ENCODE data around the gene SHQ1.
"Not testable (repeated sequence)": the region's sequence is repeated elsewhere in the genome, so short reads cannot be mapped to it uniquely, and the experiment has no call there.

The SHQ1 gene

DNA sequence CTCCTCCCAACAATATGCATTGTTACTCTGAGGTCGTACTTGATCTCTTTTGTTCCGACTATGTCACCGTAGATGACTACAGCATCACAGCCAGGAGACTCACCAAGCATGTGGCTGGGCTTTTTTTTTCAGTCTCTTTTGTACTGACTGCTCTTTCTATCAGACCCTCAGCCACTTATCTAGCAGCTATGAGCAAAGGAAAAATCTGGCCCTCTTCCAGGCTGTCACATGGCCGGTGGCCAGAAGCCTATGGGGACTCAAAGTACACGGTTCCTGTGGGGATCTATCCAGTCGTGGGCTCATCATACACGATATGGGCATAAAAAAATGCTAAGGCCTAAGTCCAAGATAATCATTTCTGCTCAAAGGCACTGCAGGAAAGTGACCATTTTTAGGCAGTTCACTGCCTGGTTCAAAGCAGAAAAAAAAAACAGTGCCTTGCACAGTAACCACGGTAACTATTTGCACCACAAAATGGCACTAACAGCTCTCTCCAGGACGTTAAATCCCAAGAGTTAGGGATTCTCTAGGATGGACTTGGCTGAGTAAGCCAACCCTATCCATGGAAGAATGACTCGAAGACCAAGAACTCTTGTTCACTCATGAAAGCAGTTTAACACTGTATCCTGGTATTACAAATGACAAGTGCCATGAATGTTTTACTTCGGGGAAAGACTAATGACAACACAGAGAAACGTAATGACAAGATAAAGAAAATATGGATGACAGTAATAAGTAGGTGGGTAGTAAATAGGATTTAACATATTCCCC is 50.3 kb downstream of the SHQ1 start:
- DNase-seq, result no peak

DNA sequence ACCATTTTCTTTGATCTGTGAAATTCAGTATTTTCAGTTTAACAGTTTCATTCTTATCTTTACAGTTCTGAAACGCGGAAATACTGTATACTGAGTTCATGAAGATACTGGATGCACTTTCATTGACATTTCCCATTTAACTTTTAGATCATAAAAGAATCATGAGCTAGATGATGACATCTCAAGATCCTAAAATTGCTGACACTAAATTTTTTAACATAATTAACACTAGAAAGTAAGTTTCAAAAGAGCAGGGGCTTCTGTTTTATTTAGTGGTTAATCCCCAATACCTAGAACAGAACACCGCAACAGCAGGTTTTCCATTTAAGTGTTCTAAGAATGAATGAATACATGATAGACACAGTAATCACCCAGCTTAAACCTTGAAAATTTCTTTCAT is 54.2 kb downstream of the SHQ1 start:
- DNase-seq, result no peak

DNA sequence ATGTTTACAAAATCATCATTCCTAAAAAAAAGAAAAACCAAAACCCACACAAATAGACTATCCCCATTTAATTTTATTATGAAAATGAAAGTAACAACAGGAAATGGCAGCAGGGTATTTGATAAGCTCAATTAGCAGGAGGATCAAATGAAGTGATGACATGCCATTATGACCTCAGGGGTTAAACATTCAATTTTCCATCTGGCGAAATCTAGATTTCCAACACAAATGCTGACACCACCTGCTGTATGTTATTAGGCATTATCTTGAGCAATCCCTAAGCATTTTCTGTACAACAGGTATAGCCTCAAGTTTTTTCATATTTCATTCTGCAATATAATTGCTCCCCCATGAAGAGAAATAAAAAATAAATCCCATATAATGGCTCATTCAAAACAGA is 57.1 kb downstream of the SHQ1 start:
- DNase-seq, result no peak

DNA sequence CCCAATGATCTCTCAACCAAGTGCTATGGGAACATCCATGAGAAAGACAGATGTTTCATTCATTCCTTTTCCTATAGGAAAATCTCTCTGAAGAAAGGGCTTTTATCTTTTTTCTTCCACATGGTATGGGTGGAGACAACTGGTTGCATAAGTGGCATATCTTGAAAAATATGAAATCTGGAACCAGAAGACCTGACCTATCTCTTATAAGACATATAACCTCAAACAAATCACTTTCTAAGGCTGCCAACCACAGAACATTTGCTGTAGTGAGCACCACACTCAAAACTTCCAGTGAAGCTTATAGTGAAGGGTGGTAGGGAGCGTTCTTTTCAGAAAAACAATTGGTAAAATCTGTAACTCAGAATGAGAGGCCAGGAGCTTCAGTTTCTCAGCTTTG is 58.5 kb downstream of the SHQ1 start:
- no peak for DNase-seq

DNA sequence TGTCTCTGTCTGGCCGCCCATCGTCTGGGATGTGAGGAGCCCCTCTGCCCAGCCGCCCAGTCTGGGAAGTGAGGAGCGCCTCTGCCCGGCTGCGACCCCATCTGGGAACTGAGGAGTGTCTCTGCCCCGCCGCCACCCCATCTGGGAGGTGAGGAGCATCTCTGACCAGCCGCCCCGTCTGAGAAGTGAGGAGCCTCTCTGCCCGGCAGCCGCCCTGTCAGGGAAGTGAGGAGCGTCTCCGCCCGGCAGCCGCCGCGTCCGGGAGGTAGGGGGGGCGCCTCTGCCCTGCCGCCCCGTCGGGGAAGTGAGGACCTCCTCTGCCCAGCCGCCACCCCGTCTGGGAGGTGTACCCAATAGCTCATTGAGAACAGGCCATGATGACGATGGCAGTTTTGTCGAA is 60.0 kb downstream of the SHQ1 start:
- DNase-seq, result not testable (repeated sequence)

DNA sequence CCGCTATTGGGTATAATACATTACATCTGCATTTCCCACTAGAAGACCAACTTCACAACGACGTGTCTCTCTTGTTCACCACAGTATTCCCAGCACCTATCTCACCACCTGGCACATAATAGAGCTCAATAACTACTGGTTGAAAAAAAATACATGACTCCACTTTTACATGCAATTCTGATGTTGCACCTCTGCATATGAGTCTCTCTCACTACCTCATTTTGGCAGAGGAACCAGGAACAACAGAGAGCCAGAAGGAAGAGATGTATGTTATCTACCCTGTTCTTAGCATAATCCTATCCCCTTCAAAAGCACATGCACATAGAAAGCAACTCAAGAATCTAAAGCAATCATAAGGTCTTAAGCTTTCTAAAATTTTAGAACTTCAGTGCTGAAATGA is 61.6 kb downstream of the SHQ1 start:
- DNase-seq, result no peak

DNA sequence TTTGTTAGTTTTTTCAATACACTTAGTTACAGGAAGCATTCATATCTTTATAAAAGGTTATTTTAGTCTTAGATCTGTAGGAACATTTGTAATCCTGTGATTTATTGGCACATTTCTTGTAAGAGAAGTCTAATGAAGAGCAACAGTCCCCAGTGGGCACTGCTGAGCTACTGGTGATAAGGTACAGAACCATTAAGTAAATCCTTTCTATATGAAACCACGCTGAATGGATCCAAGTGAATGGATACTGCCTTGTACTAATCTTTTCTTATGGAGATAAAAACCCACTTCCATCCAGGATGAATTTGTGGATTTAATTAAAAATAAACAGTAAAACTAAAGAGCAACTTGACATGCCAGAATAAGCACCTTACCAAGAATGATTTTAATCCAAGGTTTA is 64.0 kb downstream of the SHQ1 start:
- DNase-seq, result no peak

DNA sequence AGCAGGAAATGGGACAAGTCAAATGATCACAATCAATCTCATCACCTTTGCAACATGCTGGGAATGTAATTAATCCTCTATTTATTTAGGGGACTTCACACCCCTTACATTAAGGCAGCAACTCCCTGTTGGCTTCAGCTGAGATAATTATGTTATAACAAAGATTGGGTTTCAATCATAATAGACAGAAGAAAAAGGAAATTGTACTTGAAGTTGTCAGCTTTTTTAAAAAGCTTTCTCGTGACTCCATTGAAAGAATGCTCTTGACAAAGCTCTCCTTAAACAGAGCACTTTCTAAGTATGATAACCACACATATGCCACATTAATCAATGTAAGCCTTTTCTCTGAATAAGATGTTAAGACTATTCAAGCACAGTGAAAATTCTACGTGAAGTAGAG is 65.7 kb downstream of the SHQ1 start:
- DNase-seq, result no peak

DNA sequence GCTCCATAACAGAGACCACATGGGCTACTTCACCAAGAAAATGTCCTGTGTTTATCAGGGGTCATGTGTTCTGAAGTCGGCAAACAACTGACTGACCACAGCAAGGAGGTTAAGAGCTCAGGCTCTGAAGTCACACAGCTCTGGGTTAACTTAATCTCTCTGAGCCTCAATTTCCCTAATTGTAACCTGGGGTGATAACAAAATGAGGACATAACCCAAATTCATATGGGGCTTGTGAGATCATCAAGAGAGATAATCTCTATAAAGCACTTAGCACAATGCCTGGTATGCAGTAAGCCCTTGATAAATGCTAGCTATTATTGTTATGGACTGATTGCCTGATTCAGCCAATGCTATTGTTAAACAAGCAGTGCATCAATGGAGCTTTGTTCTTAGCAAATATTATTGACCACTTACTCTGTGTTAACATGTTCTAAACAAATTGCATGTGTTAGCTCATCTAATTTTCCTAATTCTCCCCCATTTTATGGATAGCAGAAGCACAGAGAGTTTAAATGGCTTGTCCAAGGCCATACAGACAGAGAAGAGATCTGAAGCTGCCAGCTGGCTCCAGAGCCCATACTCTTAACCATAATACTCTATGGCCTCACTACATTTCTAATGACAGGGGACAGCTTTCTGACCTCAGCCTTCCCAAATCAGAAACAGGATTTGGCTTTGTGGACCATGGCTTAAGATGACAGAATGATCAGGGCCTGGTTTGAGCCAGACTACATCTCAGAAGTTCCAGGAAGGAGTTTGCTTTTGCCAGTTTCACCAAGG is 78.3 kb downstream of the SHQ1 start:
- no peak for DNase-seq

DNA sequence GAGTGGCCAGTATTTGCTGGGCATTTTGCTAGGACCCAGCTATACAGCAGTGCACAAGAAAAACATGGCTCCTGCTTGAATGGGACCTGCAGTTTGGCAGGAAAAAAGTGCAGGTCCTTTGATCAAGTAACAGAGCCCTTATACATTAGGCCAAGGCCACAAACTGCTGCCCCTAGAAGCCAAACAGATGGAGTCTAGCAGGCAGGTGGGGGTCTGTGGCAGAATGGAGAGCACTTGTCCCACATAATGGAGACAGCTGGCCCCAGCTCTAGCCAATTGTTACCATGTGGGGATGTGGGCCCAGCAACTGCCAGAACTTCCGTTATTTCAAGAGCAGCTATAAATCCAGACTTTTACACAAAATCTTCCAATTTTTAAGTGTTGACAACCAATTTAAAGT is 79.3 kb downstream of the SHQ1 start:
- DNase-seq, result no peak

DNA sequence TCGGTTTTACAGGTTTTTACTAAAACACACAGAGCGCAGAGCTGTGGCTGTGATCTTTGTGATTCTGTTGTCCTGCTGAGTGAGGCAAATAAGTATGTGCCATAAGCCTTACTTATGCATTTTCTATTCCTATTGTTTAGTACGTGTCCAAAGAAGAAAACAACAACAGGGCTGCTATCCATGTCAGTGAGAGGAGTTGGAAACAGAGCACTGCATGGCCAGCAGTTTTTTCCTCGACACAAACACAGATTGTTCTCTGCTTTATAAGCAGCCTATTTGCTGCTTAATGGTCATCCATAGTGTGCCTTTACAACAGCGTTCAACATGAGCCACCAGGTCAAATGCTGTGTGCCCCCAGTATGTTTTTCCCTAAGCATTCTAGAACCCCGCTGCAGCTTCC is 79.8 kb downstream of the SHQ1 start:
- no peak for DNase-seq

DNA sequence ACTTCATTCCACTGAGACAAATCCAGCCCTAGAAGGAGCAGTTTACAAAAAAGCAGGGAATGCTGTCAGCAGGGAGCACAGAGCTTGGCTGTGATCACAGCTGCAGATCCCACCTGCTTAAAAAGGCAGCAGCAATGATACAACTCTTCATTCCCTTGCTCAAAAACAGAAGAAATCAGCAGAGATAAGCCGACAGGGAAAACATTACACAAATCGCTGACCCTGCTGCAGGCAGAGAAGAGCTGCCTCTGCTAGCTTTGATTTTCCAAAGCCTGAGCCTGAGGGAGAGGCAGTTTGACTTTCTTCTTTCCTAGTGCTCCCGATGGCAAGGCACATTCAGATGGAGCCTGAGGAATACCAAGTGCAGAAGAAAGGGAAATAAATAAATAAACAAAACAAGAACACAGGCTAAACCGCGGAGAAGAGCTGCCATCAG is 80.2 kb downstream of the SHQ1 start:
- DNase-seq, result no peak

DNA sequence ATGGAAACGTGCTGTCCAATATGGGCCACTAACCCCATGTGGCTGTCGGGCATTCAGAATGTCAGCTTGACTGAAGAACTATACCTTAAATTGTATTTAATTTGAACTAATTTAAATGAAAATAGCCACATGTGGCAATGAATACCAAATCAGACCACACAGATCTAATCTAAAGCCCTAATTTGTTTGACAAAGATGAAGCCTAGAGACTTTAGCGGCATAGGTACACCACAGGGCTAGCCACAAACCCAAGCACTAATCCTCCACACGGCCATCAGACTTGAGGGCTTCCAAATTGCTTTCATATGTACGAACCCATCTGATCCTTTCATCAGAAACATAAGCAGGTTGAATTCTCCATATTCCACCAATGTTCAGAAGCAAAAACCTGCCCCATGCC is 81.4 kb downstream of the SHQ1 start:
- DNase-seq, result no peak

DNA sequence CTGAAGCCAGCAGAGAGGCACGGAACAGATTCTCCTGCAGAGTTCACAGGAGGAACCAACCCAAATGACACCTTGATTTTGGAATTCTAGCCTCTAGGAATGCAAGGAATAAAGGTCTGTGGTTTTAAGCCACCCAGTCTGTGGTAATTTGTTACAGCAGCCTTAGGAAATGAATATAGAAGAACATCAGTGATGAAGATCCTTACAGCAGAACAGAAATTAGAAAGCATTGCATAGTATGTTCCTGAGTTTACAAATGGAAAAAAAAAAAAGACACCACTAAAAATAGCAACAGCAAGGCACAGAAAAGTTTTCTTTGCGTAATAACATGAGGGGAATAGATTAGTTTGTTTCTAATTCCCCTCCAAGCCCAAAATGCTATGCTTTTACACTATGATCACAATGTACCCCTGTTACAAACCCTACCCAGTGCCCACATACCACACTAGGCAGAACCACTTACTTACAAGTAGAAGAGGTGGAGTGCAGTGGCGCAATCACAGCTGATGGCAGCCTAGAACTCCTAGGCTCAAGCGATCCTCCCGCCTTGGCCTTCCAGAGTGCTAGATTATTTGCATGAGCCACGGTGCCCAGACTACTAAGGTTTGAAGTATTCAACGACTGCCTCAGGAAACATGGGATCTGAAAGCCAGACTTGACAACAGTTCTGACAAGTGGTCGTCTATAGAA is 84.3 kb downstream of the SHQ1 start:
- DNase-seq, result no peak

DNA sequence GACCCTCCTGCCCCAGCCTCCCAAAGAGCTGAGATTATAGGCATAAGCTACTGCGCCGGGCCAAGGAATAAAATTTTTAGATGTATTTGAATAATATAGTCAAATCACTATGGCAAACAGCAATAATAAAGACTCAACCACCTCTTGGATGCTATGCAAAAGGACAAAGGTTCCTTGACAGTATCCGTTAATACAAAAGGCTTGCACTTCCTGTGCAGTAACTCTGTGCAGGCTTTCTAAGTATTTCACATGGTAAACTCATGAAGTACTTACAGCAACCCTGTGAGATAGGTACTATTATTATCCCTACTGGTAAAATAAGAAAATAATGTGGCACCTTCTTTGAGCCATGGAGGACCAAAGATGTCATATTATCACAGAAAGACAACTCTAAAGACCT is 86.8 kb downstream of the SHQ1 start:
- DNase-seq, result no peak

DNA sequence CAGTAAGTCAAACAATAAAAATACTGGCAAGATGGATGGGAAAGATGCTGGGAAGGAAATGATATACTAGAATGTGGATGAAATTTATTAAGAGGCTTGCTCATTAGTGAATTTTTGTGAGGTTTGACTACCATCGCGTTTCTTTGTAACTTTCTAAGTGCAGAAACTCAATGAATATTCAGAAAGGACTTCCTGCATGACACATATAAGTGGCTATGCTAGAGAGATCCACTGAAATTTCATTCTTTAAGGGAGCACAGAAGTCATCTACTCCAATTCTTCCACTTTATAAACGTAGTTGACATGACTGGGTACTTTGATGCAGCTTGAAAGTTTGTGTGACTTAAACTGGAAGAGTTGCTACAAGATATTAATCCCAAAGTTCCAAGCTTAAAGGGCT is 88.0 kb downstream of the SHQ1 start:
- DNase-seq, result no peak

DNA sequence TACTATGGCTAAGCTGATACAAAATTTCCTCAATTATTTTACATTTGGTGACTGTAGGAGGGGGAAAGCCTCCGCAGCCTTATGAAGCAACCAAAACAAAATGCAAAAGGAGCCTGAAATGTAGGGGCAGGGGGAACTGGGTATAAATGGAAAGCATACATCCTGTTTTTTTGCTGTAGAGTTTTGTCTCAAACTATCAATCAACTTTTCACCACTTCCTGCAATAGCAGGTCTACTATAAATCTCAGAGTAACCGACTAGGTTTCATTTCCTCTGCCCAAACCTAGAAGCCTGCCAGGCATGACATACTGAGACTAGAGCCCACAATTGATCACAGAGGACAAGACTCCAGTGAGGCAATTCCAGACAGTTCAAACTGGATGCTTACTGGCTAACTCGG is 91.3 kb downstream of the SHQ1 start:
- DNase-seq, result no peak

DNA sequence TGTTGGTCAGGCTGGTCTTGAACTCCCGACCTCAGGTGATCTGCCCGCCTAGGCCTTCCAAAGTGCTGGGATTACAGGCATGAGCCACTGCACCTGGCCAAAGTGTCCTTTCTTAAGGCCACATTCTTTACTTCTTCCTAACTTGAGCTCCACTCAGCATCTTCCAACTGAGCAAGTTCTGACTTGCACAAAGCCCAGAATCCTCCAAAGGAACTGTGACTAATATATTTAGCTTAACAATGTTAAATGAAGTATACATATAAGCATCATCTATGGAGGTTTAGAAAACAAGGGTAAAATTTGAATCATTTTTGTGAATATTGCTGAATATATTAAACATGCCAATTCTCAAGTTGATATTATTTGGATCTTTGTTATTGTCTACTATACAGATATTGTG is 93.7 kb downstream of the SHQ1 start:
- DNase-seq, result no peak

DNA sequence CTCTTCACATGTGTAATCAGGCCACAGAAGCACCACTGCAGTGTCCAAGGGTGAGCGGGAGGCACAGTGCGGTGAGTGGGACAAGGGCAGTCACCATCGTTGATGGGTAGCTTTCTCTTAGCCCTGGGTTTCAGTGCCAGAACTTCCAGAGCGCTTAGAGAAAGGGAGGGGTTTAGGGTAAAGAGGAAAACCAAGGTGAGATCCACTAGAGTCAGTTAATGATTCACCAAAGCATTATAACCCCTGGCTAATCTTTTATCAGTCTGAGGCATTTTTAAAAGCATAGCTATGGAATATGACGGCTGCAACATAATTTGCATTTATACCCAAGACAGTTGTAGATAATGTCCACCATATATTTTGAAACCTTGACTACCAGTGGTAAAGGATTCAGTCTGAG is 94.8 kb downstream of the SHQ1 start:
- no peak for DNase-seq

DNA sequence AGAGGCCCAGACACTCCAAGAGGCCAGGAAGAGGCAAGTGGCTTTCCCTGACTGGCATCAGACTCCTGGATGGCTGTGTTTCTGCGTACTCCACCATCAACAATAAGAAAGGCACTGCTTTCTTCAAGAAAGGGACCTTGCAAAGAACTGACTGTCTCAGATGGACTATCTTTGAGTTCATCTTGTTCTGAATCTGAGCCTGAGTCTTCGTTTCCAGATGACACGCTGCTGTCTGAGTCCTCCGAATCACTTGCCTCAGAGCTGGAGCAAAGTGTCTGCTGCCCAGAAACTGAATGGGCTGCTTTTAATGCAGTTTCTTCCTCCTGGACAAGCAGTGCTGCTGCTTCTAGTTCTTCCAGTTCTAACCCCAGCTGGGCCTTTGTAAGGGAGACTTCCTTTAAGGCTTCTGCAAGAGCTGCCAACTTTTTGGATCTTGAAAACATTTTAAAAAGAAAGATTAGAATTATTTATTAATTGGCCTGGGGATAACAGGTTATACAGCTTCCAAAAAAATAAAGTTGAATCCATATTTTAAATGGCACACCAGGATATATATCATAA is 97.8 kb downstream of the SHQ1 start:
- DNase-seq, result no peak

DNA sequence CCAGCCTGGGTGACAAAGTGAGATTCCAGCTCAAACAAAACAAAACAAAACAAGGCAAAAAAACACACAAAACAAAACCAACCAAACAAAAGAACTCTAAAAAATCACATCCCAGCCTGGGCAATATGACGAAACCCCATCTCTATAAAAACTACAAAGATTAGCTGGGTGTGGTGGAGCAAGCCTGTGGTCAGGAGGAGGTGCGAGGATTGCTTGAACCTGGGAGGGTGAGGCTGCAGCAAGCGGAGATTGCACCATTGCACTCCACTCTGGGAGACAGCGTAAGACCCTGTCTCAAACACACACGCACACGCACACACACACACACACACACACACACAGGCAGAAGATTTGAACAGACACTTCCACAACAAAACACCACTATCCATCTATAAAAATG is 99.6 kb downstream of the SHQ1 start:
- DNase-seq, result no peak

DNA sequence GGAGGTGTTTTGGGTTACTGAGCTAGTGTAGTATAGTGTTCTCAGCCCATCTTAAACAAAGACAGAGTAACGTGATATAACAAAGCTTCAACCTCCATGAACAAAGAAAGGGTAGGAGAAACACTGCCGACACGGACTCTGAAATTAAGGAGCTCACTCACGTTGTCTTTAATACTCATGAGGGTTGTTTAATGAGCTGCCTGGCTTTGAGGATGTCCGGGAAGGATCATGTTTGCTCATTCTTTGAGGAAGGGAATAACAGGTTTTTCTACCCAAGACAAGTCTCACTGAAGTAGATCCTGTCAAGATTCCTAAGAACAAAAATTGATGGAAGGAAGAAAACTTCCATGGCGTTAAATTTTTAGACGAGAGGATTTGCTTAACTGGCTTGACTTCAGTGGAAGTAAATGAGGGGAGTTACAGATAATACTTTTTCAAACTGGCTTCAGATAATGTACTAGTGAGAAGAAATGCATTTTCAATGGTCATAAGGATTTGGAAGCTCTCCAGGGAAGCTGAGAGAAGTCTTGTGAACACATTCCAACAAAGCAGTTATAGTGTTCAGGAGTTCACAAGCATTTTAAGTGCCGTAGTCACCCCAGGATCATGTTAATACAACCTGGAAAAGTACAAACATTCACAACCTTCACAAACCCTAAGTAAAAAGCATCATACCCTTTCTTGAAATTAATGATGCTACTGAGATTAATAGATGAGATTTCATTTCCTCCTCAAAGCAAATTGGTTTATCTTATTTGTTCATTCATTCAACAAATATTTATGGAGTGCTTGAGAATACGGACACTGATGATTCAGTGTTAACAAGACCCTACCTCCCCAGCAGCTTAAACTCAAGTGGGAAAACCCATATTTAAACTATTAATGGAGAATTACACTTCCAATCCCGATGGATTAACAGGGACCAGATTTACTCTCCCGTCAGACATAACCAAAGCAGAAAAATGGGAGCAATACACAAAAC is 101.5 kb downstream of the SHQ1 start:
- DNase-seq, result no peak

Measured in NCI-H1048 (cell line).